Measurements from ENCODE around the gene ZBBX.
"Not testable (repeated sequence)": the region's sequence is repeated elsewhere in the genome, so short reads cannot be mapped to it uniquely, and the experiment has no call there.

Gene ZBBX

DNA sequence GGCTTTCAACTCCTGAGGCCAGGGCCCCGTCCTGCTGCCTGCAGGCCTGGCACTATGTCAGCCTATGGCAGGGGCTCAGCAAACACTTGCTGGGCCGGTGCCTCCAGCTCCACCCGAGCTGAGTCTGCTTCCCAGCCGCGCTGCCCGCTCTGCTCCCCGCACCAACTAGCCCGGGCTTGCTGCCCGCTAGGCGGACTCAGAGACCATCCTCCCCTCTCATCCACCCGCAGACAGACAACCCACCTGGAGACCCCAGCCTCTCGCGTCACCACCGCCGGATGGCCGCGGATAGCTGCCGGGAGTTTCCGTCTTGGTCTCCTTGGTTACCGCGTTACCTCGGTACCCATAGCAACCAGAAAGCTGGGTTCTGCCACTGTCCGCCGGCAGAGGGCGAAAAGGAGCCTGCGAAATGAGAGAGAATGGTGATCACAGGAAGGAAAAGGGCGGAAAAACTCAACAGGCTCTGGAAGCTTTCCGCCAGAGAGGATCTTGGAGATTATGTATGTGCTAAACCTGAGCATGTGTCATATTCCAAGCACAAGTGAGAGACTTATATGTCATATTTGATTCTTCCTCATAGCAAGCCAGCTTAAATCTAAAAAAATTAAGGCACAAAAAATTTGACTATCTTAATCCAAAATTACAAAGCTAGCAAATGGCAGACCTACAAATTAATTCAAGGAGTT, at the start of gene ZBBX:
Gene ZBBX (minus strand): TSS at position 294 of the 686 bp plus-strand sequence. CDS start 7,396 bp downstream, outside the sequence.
- H3K27ac ChIP-seq (ENCODE audit: low read depth, low read length): no peak within 1 kb of the TSS
- peak within 1 kb of the TSS; percentile 78 for H3K4me3 ChIP-seq (ENCODE audit: low read depth, low read length)
- no peaks in the 10 kb centered on the region for H3K79me2 ChIP-seq (ENCODE audit: control insufficient read depth, insufficient read depth, low read length, unreplicated experiment)
- H3K36me3 ChIP-seq (ENCODE audit: insufficient read depth, low read length): no peaks in the 10 kb centered on the region
- H3K27me3 ChIP-seq (ENCODE audit: insufficient read depth, low read length): peaks cover 20% of the 10 kb centered on the region; the same call in 1 of the 2 replicates
- H3K4me1 ChIP-seq (ENCODE audit: control insufficient read depth, insufficient read depth, low read length, unreplicated experiment): no peaks in the 10 kb centered on the region
- peak within 1 kb of the TSS; percentile 91 for H2AFZ ChIP-seq (ENCODE audit: low read length, unreplicated experiment)

DNA sequence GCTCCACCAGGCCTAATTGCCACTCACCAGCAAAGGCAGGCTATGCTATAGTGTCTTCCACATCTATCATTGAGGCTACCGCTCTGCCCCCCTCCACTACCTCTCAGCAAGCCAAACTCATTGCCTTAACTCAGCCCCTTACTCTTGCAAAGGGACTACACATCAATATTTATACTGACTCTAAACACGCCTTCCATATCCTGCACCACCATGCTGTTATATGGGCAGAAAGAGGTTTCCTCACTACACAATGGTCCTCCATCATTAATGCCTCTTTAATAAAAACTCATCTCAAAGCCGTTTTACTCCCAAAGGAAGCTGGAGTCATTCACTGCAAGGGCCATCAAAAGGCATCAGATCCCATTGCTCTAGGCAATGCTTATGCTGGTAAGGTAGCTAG, 46.9 kb upstream of the ZBBX start:
- H3K27me3 ChIP-seq (ENCODE audit: insufficient read depth, low read length); H3K4me3 ChIP-seq (ENCODE audit: low read depth, low read length); H3K36me3 ChIP-seq (ENCODE audit: insufficient read depth, low read length); H3K27ac ChIP-seq (ENCODE audit: low read depth, low read length); H3K79me2 ChIP-seq (ENCODE audit: control insufficient read depth, insufficient read depth, low read length, unreplicated experiment); H2AFZ ChIP-seq (ENCODE audit: low read length, unreplicated experiment); H3K4me1 ChIP-seq (ENCODE audit: control insufficient read depth, insufficient read depth, low read length, unreplicated experiment): not testable (repeated sequence)

- H3K4me3 ChIP-seq (ENCODE audit: low read depth, low read length); H3K27me3 ChIP-seq (ENCODE audit: insufficient read depth, low read length); H3K79me2 ChIP-seq (ENCODE audit: control insufficient read depth, insufficient read depth, low read length, unreplicated experiment); H2AFZ ChIP-seq (ENCODE audit: low read length, unreplicated experiment); H3K4me1 ChIP-seq (ENCODE audit: control insufficient read depth, insufficient read depth, low read length, unreplicated experiment); H3K27ac ChIP-seq (ENCODE audit: low read depth, low read length); H3K36me3 ChIP-seq (ENCODE audit: insufficient read depth, low read length): not testable (repeated sequence)
These were observed 42.3 kb upstream of the ZBBX start for GRCh38 chr3:167422396-167422795.

DNA sequence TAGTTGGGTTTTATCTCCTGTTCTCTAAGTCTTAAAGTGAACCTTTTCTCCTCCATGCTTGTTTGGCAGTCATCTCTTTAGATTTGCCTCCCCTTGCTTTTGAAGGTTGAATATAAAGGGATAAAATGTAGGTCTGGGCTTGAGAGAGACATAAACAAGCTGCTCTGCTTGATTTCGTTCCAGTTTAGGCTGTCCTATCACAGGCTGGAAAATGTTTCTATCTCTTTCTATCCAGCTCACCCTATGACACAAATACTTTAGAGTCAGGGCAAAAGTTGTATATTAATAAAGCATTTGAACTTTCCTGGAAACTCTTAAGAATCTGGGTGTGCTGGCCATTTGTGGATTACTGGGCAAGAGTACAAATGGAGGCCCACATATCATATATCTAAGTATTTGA, 29.5 kb upstream of the ZBBX start:
- Histone ChIP-seq H3K27me3 (ENCODE audit: insufficient read depth, low read length) (no peaks in the 10 kb centered on the region), H3K36me3 (ENCODE audit: insufficient read depth, low read length) (no peaks in the 10 kb centered on the region), H3K4me1 (ENCODE audit: control insufficient read depth, insufficient read depth, low read length, unreplicated experiment) (no peaks in the 10 kb centered on the region), H3K27ac (ENCODE audit: low read depth, low read length) (no peak overlapping the region), H3K4me3 (ENCODE audit: low read depth, low read length) (no peak overlapping the region), H2AFZ (ENCODE audit: low read length, unreplicated experiment) (no peak overlapping the region), H3K79me2 (ENCODE audit: control insufficient read depth, insufficient read depth, low read length, unreplicated experiment) (no peaks in the 10 kb centered on the region)

DNA sequence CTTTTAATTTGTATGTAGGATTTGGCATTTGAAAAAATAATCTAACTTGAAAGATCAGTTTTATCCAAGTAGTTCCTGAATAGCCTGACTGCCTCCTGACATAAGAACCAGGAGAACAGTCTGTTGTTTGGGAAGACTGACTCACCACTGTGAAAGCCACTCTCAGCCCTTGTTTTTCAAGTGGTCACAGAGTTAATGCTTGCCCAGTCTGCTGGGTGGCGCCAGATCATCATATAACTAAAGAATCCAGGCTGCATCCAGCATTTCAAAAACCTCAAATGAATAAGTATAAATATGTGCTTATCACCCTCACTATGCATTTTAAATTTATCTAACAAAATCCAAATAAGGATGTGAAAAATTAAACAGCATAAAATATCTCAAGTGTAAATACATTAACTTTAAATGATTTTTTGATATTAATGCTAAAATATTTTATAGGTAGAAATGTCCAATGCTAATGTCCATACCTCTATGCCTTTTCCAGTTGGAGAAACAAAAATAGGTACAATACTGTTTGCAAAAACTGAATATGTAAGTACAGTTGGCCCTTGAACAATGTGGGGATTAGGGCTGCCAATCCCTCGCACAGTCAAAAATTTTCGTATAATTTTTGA, 26.9 kb upstream of the ZBBX start:
- no peaks in the 10 kb centered on the region for H3K79me2 ChIP-seq (ENCODE audit: control insufficient read depth, insufficient read depth, low read length, unreplicated experiment)
- H3K27ac ChIP-seq (ENCODE audit: low read depth, low read length): no peak overlapping the region
- no peaks in the 10 kb centered on the region for H3K4me1 ChIP-seq (ENCODE audit: control insufficient read depth, insufficient read depth, low read length, unreplicated experiment)
- H3K27me3 ChIP-seq (ENCODE audit: insufficient read depth, low read length): no peaks in the 10 kb centered on the region
- H3K36me3 ChIP-seq (ENCODE audit: insufficient read depth, low read length): no peaks in the 10 kb centered on the region
- H2AFZ ChIP-seq (ENCODE audit: low read length, unreplicated experiment): no peak overlapping the region
- no peak overlapping the region for H3K4me3 ChIP-seq (ENCODE audit: low read depth, low read length)

DNA sequence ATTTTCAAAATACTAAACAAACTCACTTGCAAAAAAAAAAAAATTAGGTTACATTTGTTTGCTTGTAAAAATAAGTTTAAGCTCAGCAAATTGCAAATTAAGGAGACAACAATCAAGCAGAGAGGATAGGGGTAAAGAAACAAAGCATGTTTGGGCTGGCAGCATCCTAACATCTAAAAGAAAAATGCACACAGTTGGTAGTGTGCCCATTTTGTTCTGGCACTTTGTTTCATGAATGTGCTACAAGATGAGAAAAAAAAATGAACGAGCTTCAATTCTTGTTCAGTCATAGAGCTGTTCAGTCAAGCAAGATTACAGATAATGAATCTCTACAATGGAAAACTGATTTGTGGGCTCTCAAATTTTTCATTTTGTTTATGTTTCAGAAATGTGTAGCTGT, 17.7 kb upstream of the ZBBX start:
- Histone ChIP-seq H3K36me3 (ENCODE audit: insufficient read depth, low read length) (no peaks in the 10 kb centered on the region), H3K4me3 (ENCODE audit: low read depth, low read length) (no peak overlapping the region), H3K79me2 (ENCODE audit: control insufficient read depth, insufficient read depth, low read length, unreplicated experiment) (no peaks in the 10 kb centered on the region), H3K27ac (ENCODE audit: low read depth, low read length) (no peak overlapping the region), H2AFZ (ENCODE audit: low read length, unreplicated experiment) (no peak overlapping the region), H3K27me3 (ENCODE audit: insufficient read depth, low read length) (no peaks in the 10 kb centered on the region), H3K4me1 (ENCODE audit: control insufficient read depth, insufficient read depth, low read length, unreplicated experiment) (no peaks in the 10 kb centered on the region)

- Histone ChIP-seq H3K27me3 (ENCODE audit: insufficient read depth, low read length) (no peaks in the 10 kb centered on the region), H3K4me3 (ENCODE audit: low read depth, low read length) (no peak overlapping the region), H3K27ac (ENCODE audit: low read depth, low read length) (no peak overlapping the region), H3K79me2 (ENCODE audit: control insufficient read depth, insufficient read depth, low read length, unreplicated experiment) (no peaks in the 10 kb centered on the region), H2AFZ (ENCODE audit: low read length, unreplicated experiment) (no peak overlapping the region), H3K4me1 (ENCODE audit: control insufficient read depth, insufficient read depth, low read length, unreplicated experiment) (no peaks in the 10 kb centered on the region), H3K36me3 (ENCODE audit: insufficient read depth, low read length) (no peaks in the 10 kb centered on the region)
These were observed 16.0 kb upstream of the ZBBX start for GRCh38 chr3:167396075-167396474.

GRCh38 chr3:167394003-167394402, 13.9 kb upstream of the ZBBX start:
- Histone ChIP-seq H3K27ac (ENCODE audit: low read depth, low read length) (no peak overlapping the region), H3K4me3 (ENCODE audit: low read depth, low read length) (no peak overlapping the region), H3K36me3 (ENCODE audit: insufficient read depth, low read length) (no peaks in the 10 kb centered on the region), H3K79me2 (ENCODE audit: control insufficient read depth, insufficient read depth, low read length, unreplicated experiment) (no peaks in the 10 kb centered on the region), H2AFZ (ENCODE audit: low read length, unreplicated experiment) (no peak overlapping the region), H3K4me1 (ENCODE audit: control insufficient read depth, insufficient read depth, low read length, unreplicated experiment) (no peaks in the 10 kb centered on the region), H3K27me3 (ENCODE audit: insufficient read depth, low read length) (no peaks in the 10 kb centered on the region)

DNA sequence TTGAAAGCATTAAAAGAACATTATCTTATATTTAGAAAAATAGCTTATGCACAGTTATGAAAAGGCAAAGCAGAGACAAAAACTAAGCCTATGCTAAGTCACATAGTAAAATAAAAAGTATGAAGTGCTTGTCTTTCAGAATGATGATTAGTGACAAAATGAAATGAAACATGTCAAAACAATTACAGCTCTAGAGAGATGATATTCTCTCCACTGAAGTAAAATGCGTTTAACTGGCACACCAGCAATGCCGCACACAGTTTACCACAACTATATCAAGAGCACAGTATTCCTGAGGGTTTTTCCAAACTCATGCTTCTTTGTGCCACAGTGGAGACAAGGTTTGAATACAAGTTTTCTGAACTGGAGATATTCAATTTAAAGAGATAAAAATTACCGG, 2.1 kb upstream of the ZBBX start:
- Histone ChIP-seq H3K27me3 (ENCODE audit: insufficient read depth, low read length) (peaks cover 20% of the 10 kb centered on the region; the same call in 1 of the 2 replicates), H2AFZ (ENCODE audit: low read length, unreplicated experiment) (no peak overlapping the region), H3K4me3 (ENCODE audit: low read depth, low read length) (no peak overlapping the region), H3K36me3 (ENCODE audit: insufficient read depth, low read length) (no peaks in the 10 kb centered on the region), H3K27ac (ENCODE audit: low read depth, low read length) (no peak overlapping the region), H3K4me1 (ENCODE audit: control insufficient read depth, insufficient read depth, low read length, unreplicated experiment) (no peaks in the 10 kb centered on the region), H3K79me2 (ENCODE audit: control insufficient read depth, insufficient read depth, low read length, unreplicated experiment) (no peaks in the 10 kb centered on the region)

- Histone ChIP-seq H3K36me3 (ENCODE audit: insufficient read depth, low read length) (no peaks in the 10 kb centered on the region), H3K27ac (ENCODE audit: low read depth, low read length) (no peak overlapping the region), H3K4me1 (ENCODE audit: control insufficient read depth, insufficient read depth, low read length, unreplicated experiment) (no peaks in the 10 kb centered on the region), H3K79me2 (ENCODE audit: control insufficient read depth, insufficient read depth, low read length, unreplicated experiment) (no peaks in the 10 kb centered on the region), H2AFZ (ENCODE audit: low read length, unreplicated experiment) (no peak overlapping the region), H3K27me3 (ENCODE audit: insufficient read depth, low read length) (peaks cover 15% of the 10 kb centered on the region; the same call in 1 of the 2 replicates), H3K4me3 (ENCODE audit: low read depth, low read length) (no peak overlapping the region)
These were observed 4.6 kb downstream of the ZBBX start for GRCh38 chr3:167375478-167375877.

DNA sequence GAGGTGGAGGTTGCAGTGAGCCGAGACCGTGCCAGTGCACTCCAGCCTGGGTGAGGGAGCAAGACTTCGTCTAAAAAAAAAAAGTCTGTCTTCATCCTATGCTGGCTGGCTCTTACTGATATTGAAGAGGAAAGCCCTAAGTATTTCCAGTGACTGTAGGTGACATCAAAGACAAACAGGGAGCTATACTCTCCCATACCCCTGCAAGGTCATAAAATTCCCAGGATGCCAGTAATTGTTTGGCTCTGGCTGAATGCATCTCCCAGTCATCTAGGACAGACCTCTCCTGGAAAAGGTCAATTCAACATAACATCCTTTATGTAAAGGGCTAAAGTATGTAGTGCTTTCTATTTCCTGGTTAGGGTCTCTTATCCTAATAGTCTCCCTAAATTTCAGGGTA, 8.0 kb downstream of the ZBBX start:
- no peaks in the 10 kb centered on the region for H3K79me2 ChIP-seq (ENCODE audit: control insufficient read depth, insufficient read depth, low read length, unreplicated experiment)

More for the DNA sequence above, 8.0 kb downstream of the ZBBX start:
- no peak overlapping the region for H3K4me3 ChIP-seq (ENCODE audit: low read depth, low read length)
- H2AFZ ChIP-seq (ENCODE audit: low read length, unreplicated experiment): no peak overlapping the region
- no peaks in the 10 kb centered on the region for H3K27me3 ChIP-seq (ENCODE audit: insufficient read depth, low read length)
- no peaks in the 10 kb centered on the region for H3K4me1 ChIP-seq (ENCODE audit: control insufficient read depth, insufficient read depth, low read length, unreplicated experiment)
- H3K36me3 ChIP-seq (ENCODE audit: insufficient read depth, low read length): no peaks in the 10 kb centered on the region
- H3K27ac ChIP-seq (ENCODE audit: low read depth, low read length): no peak overlapping the region

Data from ACC112 (cell line).